HEK293T (cell line): ENCODE results near the gene GRM5.

ENCODE experiments used
- BHLHE40 ChIP-seq: fragments of 450-650 bp; IDR thresholded peaks from 2 replicates; pipeline ENCODE4 v1.6.1; 2016; ENCODE audit warnings: mild to moderate bottlenecking, moderate library complexity, borderline replicate concordance
- CTBP1 ChIP-seq: fragments of 450-650 bp; IDR thresholded peaks from 2 replicates; pipeline ENCODE4 v1.6.1; 2016; ENCODE audit warnings: borderline replicate concordance
- FOXA1 ChIP-seq: fragments of 450-650 bp; IDR thresholded peaks from 2 replicates; pipeline ENCODE4 v1.6.1; 2016; ENCODE audit warnings: mild to moderate bottlenecking
- TARDBP ChIP-seq: fragments of 450-650 bp; IDR thresholded peaks from 2 replicates; pipeline ENCODE4 v1.6.1; 2016

DNA sequence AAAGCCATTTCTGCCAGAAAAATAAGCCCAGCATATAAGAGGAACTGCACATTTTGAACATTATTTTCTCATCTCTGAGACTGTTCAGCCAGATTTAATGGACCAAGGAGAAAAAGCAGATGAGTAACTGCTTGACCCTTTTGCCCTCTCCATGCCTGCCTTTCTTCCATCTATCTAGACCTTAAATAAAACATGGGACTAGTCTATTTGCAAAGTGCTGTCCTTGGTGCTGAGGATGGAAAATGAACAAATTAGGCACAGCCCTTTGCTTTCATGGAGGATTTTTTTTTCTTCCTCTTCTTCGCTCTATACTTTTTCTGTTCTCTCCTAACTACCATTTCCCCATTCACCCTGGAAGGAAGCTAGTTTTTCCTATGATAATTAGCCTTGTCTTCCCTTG, 361.3 kb downstream of the GRM5 start:
- no peak for TF ChIP-seq BHLHE40
- TF ChIP-seq CTBP1 = no peak
- TF ChIP-seq TARDBP = no peak
- no peak for TF ChIP-seq FOXA1
